WTC11 (cell line): Measurements from ENCODE around the gene KRTAP2-1. TPM values are rescaled to one million over a fixed set of nuclear protein-coding genes. Genes with fewer than 3 reads are reported as not detected.
"Not testable (repeated sequence)": the region's sequence is repeated elsewhere in the genome, so short reads cannot be mapped to it uniquely, and the experiment has no call there.

Experiments used
- ATAC-seq: fragments of 200-7000 bp; cut with Tn5 transposase; 2 replicates; pipeline ENCODE4 v1.10.0; 2021; ENCODE audit warnings: mild to moderate bottlenecking, moderate library complexity
- CTCF ChIA-PET: fragments of 300-600 bp; sonication (Branson Sonifier 250); formaldehyde crosslinking; loops from one replicate; lab custom pipeline; 2021; ENCODE audit warnings: antibody characterized with exemption; lab: Charles Lee
- POLR2A ChIA-PET: fragments of 350-600 bp; sonication (Branson Sonifier 250); formaldehyde crosslinking; loops from one replicate; lab custom pipeline; 2021; ENCODE audit warnings: antibody characterized with exemption; lab: Charles Lee
- DNase-seq: peaks from one replicate; pipeline ENCODE4 v3.0.0; 2021; ENCODE audit warnings: low spot score
- H3K27ac Mint-ChIP-seq: 2 replicates; pipeline ENCODE4 v1.8.0; 2021; ENCODE audit warnings: mixed read lengths
- H3K27me3 Mint-ChIP-seq: 2 replicates; pipeline ENCODE4 v1.8.0; 2021; ENCODE audit warnings: low read depth, mild to moderate bottlenecking, moderate library complexity, mixed read lengths
- H3K36me3 Mint-ChIP-seq: 2 replicates; pipeline ENCODE4 v1.8.0; 2021; ENCODE audit warnings: mixed read lengths
- H3K4me1 Mint-ChIP-seq: 2 replicates; pipeline ENCODE4 v1.8.0; 2022; ENCODE audit warnings: mixed read lengths
- H3K4me3 Mint-ChIP-seq: 2 replicates; pipeline ENCODE4 v1.8.0; 2021; ENCODE audit warnings: mild to moderate bottlenecking, moderate library complexity, mixed read lengths
- H3K9me3 Mint-ChIP-seq: 2 replicates; pipeline ENCODE4 v1.8.0; 2021; ENCODE audit warnings: mixed read lengths
- GABPB1 ChIP-seq: sonication (generic); formaldehyde crosslinking; IDR thresholded peaks from 2 replicates; pipeline ENCODE4 v1.8.1; 2023; ENCODE audit warnings: mild to moderate bottlenecking, missing genetic modification reagents
- JUN ChIP-seq: sonication (generic); formaldehyde crosslinking; IDR thresholded peaks from 2 replicates; pipeline ENCODE4 v1.8.0; 2023; ENCODE audit warnings: mild to moderate bottlenecking, missing genetic modification reagents
- KAT7 ChIP-seq: sonication (generic); formaldehyde crosslinking; IDR thresholded peaks from 2 replicates; pipeline ENCODE4 v1.8.1; 2023; ENCODE audit warnings: missing genetic modification reagents, mild to moderate bottlenecking, borderline replicate concordance
- MYBL2 ChIP-seq: sonication (generic); formaldehyde crosslinking; IDR thresholded peaks from 2 replicates; pipeline ENCODE4 v1.8.1; 2023; ENCODE audit warnings: mild to moderate bottlenecking, moderate library complexity, missing genetic modification reagents
- NFATC4 ChIP-seq: fragments of 250-450 bp; sonication (Bioruptor Pico); IDR thresholded peaks from 2 replicates; pipeline ENCODE4 v1.9.0; 2021; ENCODE audit warnings: mild to moderate bottlenecking
- NFE2L1 ChIP-seq: sonication (generic); formaldehyde crosslinking; IDR thresholded peaks from 2 replicates; pipeline ENCODE4 v1.8.1; 2023; ENCODE audit warnings: missing genetic modification reagents
- OVOL2 ChIP-seq: fragments of 250-450 bp; sonication (Bioruptor Pico); IDR thresholded peaks from 2 replicates; pipeline ENCODE4 v1.9.0; 2021; ENCODE audit warnings: mild to moderate bottlenecking, borderline replicate concordance
- total RNA-seq: library from RNA; stranded (reverse); gene quantifications from 3 replicates; pipeline ENCODE4 v1.2.3, GENCODE V29; 2021
- TF ChIP-seq, protein P1 (sequence below): sonication (generic); formaldehyde crosslinking; IDR thresholded peaks from 2 replicates; pipeline ENCODE4 v1.8.1; 2023; ENCODE audit warnings: mild to moderate bottlenecking, missing genetic modification reagents, borderline replicate concordance
- TF ChIP-seq, protein P2 (sequence below): sonication (generic); formaldehyde crosslinking; IDR thresholded peaks from 2 replicates; pipeline ENCODE4 v1.8.0; 2022; ENCODE audit warnings: mild to moderate bottlenecking, missing genetic modification reagents
- TF ChIP-seq, protein P3 (sequence below): sonication (generic); formaldehyde crosslinking; IDR thresholded peaks from 2 replicates; pipeline ENCODE4 v1.8.1; 2023; ENCODE audit warnings: mild to moderate bottlenecking, moderate library complexity, missing genetic modification reagents
- TF ChIP-seq, protein P4 (sequence below): sonication (generic); formaldehyde crosslinking; IDR thresholded peaks from 2 replicates; pipeline ENCODE4 v1.8.1; 2023; ENCODE audit warnings: mild to moderate bottlenecking, missing genetic modification reagents

The KRTAP2-1 gene
- total RNA-seq, 1 experiment from 2014 or later, result not detected

DNA sequence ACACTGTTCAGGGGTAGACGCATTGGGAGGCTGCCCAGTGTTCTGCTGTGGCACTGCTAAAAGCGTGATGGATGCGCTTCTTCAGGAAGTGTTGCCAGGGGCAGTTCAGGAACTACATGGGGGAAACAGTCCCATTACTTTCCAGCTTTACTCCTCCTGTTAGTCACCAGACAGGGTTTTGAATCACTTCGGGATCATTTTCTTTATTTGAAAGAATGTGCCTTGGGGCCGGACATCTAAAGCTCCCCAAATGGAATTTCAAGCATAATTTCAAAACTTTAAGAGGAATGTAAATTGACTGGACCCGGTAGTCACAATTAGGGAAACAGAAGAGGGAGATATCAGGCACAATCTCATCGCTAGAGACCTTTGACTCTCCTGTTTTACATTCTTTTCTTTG, 1.3 kb upstream of the KRTAP2-1 start (continued):
- TF ChIP-seq, protein P1, sequence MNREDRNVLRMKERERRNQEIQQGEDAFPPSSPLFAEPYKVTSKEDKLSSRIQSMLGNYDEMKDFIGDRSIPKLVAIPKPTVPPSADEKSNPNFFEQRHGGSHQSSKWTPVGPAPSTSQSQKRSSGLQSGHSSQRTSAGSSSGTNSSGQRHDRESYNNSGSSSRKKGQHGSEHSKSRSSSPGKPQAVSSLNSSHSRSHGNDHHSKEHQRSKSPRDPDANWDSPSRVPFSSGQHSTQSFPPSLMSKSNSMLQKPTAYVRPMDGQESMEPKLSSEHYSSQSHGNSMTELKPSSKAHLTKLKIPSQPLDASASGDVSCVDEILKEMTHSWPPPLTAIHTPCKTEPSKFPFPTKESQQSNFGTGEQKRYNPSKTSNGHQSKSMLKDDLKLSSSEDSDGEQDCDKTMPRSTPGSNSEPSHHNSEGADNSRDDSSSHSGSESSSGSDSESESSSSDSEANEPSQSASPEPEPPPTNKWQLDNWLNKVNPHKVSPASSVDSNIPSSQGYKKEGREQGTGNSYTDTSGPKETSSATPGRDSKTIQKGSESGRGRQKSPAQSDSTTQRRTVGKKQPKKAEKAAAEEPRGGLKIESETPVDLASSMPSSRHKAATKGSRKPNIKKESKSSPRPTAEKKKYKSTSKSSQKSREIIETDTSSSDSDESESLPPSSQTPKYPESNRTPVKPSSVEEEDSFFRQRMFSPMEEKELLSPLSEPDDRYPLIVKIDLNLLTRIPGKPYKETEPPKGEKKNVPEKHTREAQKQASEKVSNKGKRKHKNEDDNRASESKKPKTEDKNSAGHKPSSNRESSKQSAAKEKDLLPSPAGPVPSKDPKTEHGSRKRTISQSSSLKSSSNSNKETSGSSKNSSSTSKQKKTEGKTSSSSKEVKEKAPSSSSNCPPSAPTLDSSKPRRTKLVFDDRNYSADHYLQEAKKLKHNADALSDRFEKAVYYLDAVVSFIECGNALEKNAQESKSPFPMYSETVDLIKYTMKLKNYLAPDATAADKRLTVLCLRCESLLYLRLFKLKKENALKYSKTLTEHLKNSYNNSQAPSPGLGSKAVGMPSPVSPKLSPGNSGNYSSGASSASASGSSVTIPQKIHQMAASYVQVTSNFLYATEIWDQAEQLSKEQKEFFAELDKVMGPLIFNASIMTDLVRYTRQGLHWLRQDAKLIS (CRISPR knock-in tag), result no peak

DNA sequence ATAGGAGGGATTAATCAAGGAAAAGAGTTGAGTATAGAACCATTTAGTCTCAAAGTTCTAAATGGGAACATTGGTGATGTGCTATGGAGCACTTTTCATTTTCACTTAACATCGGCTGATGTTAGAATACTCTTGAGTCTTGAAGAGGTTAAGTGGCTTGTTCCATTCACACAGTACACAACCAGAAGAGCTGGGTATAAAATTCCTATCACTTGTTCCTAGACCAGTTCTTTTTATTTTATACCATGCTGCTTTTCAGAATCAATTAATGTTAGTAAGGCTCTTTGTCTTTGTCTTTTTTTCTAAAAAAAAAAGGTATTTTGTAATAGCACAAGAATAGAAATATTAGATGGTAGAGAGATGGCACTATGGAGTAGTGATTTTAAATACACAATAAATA, 4.2 kb downstream of the KRTAP2-1 start:
- H3K4me1 Mint-ChIP-seq, result peaks cover 25% of the 10 kb centered on the region
- ATAC-seq, result no peak
- no peaks in the 10 kb centered on the region; the same call in 1 of the 2 replicates for H3K27me3 Mint-ChIP-seq
- no peak for DNase-seq
- H3K36me3 Mint-ChIP-seq, result no peaks in the 10 kb centered on the region
- H3K9me3 Mint-ChIP-seq, result peaks cover 18% of the 10 kb centered on the region
- CTCF ChIA-PET, result no interaction called here
- no peak for TF ChIP-seq NFE2L1 (CRISPR knock-in tag)
- TF ChIP-seq, protein P2, sequence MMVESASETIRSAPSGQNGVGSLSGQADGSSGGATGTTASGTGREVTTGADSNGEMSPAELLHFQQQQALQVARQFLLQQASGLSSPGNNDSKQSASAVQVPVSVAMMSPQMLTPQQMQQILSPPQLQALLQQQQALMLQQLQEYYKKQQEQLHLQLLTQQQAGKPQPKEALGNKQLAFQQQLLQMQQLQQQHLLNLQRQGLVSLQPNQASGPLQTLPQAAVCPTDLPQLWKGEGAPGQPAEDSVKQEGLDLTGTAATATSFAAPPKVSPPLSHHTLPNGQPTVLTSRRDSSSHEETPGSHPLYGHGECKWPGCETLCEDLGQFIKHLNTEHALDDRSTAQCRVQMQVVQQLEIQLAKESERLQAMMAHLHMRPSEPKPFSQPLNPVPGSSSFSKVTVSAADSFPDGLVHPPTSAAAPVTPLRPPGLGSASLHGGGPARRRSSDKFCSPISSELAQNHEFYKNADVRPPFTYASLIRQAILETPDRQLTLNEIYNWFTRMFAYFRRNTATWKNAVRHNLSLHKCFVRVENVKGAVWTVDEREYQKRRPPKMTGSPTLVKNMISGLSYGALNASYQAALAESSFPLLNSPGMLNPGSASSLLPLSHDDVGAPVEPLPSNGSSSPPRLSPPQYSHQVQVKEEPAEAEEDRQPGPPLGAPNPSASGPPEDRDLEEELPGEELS (CRISPR knock-in tag), result no peak
- TF ChIP-seq MYBL2, result no peak
- TF ChIP-seq OVOL2 (CRISPR knock-in tag), result no peak
- no peak for TF ChIP-seq JUN
- TF ChIP-seq, protein P3, sequence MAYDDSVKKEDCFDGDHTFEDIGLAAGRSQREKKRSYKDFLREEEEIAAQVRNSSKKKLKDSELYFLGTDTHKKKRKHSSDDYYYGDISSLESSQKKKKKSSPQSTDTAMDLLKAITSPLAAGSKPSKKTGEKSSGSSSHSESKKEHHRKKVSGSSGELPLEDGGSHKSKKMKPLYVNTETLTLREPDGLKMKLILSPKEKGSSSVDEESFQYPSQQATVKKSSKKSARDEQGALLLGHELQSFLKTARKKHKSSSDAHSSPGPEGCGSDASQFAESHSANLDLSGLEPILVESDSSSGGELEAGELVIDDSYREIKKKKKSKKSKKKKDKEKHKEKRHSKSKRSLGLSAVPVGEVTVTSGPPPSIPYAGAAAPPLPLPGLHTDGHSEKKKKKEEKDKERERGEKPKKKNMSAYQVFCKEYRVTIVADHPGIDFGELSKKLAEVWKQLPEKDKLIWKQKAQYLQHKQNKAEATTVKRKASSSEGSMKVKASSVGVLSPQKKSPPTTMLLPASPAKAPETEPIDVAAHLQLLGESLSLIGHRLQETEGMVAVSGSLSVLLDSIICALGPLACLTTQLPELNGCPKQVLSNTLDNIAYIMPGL, result no peak
- TF ChIP-seq, all 79 proteins: peak for 0
- Mint-ChIP-seq H3K27ac (no peak overlapping the region), H3K4me3 (no peak overlapping the region)
- POLR2A ChIA-PET, result no interaction called here

DNA sequence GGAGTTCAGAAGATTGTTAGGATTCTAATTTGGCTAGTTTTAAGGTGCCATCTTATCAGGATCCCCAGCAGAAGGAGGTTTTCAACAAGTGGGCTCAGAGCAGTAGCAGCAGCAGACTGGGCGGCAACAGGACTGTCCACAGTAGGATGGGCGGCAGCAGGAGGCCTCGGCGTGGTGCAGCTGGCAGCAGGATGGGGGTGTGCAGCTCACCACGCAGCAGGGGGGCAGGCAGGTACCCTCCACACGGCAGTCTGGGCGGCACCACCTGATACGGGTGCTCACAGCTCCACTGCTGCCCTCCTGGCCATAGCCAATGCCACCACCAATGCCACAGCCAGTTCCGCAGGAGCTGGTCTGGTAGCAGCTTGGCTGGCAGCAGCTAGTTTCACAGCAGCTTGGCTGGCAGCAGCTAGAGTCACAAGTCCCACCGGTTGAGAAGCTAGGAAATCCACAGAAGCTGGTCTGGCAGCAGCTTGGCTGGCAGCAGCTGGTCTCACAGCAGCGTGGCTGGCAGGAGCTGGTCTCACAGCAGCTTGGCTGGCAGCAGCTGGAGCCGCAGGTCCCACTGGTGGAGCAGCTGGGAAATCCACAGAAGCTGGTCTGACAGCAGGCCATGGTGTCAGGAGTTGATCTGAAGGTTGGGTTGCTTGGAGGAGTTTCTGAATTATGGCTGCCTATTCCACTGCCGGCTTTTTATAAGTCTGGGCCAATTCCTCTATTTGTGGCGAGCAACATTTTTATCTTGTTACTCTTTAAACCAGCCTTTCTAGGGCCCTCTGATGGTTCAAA, 6.1 kb downstream of the KRTAP2-1 start, which contains the start of gene KRTAP1-1:
Gene KRTAP1-1 (minus strand): TSS at position 668 of the 789 bp plus-strand sequence. CDS start 53 bp downstream, at position 615.
- Mint-ChIP-seq H3K9me3 (peaks cover 18% of the 10 kb centered on the region), H3K4me1 (peaks cover 35% of the 10 kb centered on the region)
- H3K4me3 Mint-ChIP-seq, ATAC-seq, POLR2A ChIA-PET, H3K36me3 Mint-ChIP-seq, H3K27ac Mint-ChIP-seq, DNase-seq, CTCF ChIA-PET, H3K27me3 Mint-ChIP-seq: not testable (repeated sequence)

DNA sequence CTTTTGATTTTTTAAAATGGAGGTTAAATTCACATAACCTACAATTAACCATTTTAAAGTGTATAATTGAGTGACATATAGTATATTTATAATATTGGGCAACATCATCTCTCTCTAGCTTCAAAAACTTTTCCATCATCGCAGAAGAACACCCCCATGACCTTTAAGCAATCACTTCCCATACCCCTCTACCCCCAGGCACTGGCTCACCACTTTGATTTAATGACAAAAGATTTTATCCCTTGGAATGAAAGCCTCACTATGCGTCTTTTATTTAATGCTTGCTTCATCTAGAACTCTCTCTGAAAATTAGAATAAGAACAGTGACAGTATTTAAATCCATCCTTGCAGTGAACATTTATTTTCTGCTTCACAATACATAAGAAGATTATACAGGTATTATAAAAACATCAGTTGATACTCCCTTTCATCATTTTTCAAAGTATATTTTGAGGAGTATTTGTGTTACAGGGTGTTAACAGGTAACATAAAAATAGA, 9.2 kb downstream of the KRTAP2-1 start:
- H3K27ac Mint-ChIP-seq, result no peak overlapping the region
- peaks cover 47% of the 10 kb centered on the region for H3K4me1 Mint-ChIP-seq
- CTCF ChIA-PET, result interaction anchor here (1.2 kb wide), 1 partner anchor 749 kb away, joined by 3 read pairs; the partner anchor contains the start of gene JUP
- TF ChIP-seq KAT7 (CRISPR knock-in tag), result no peak
- TF ChIP-seq NFATC4, result no peak
- TF ChIP-seq, protein P4, sequence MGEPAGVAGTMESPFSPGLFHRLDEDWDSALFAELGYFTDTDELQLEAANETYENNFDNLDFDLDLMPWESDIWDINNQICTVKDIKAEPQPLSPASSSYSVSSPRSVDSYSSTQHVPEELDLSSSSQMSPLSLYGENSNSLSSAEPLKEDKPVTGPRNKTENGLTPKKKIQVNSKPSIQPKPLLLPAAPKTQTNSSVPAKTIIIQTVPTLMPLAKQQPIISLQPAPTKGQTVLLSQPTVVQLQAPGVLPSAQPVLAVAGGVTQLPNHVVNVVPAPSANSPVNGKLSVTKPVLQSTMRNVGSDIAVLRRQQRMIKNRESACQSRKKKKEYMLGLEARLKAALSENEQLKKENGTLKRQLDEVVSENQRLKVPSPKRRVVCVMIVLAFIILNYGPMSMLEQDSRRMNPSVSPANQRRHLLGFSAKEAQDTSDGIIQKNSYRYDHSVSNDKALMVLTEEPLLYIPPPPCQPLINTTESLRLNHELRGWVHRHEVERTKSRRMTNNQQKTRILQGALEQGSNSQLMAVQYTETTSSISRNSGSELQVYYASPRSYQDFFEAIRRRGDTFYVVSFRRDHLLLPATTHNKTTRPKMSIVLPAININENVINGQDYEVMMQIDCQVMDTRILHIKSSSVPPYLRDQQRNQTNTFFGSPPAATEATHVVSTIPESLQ, result no peak
- no peak for TF ChIP-seq GABPB1 (CRISPR knock-in tag)
- TF ChIP-seq, all 79 proteins: peak for 0
- POLR2A ChIA-PET, result no interaction called here
- Mint-ChIP-seq H3K4me3 (no peak overlapping the region), H3K27me3 (no peaks in the 10 kb centered on the region), H3K36me3 (no peaks in the 10 kb centered on the region), H3K9me3 (peaks cover 7% of the 10 kb centered on the region)
- no peak for DNase-seq
- peak; percentile 51; the same call in 1 of the 2 replicates for ATAC-seq

DNA sequence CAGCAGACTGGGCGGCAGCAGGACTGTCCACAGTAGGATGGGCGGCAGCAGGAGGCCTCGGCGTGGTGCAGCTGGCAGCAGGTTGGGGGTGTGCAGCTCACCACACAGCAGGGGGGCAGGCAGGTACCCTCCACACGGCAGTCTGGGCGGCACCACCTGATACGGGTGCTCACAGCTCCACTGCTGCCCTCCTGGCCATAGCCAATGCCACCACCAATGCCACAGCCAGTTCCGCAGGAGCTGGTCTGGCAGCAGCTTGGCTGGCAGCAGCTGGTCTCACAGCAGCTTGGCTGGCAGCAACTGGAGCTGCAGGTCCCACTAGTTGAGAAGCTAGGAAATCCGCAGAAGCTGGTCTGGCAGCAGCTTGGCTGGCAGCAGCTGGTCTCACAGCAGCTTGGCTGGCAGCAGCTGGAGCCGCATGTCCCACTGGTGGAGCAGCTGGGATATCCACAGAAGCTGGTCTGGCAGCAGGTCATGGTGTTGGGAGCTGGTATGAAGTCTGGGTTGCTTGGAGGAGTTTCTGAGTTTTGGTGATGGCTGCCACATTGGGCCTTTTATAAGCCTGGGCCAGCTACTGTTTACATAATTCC, 12.7 kb downstream of the KRTAP2-1 start, which contains the start of gene KRTAP1-3:
Gene KRTAP1-3 (minus strand): TSS at position 529 of the 590 bp plus-strand sequence. CDS start 53 bp downstream, at position 476.
- H3K4me3 Mint-ChIP-seq, POLR2A ChIA-PET, ATAC-seq, H3K9me3 Mint-ChIP-seq, DNase-seq, CTCF ChIA-PET, H3K27me3 Mint-ChIP-seq, H3K36me3 Mint-ChIP-seq: not testable (repeated sequence)
- Mint-ChIP-seq H3K4me1 (peaks cover 40% of the 10 kb centered on the region), H3K27ac (peak within 1 kb of the TSS; percentile 74; the same call in 1 of the 2 replicates)
